Lower lobe of right lung (tissue), 2 donors: ENCODE data around the gene NRP2. TPM values are rescaled to one million over a fixed set of nuclear protein-coding genes. Genes with fewer than 3 reads are reported as not detected.
A peak's percentile ranks its signal among the peaks of the same experiment; 100 is the strongest.

Experiments
- ATAC-seq, 2 donors: fragments of 200-7000 bp; cut with Tn5 transposase; one replicate each; pipeline ENCODE4 v1.9.1; 2020 to 2022; ENCODE audit warnings: mild to moderate bottlenecking in 2 of 2, moderate library complexity in 2 of 2
- DNase-seq: peaks from one replicate; pipeline ENCODE4 v3.0.0-alpha.2; 2020
- H3K27ac ChIP-seq: fragments of 200-600 bp; one replicate; pipeline ENCODE4 v1.8.0; 2022
- H3K27me3 ChIP-seq: fragments of 200-600 bp; one replicate; pipeline ENCODE4 v1.8.0; 2022; ENCODE audit warnings: low read depth
- H3K36me3 ChIP-seq: fragments of 200-600 bp; one replicate; pipeline ENCODE4 v1.8.0; 2022; ENCODE audit warnings: mild to moderate bottlenecking
- H3K4me1 ChIP-seq: fragments of 200-600 bp; one replicate; pipeline ENCODE4 v1.8.0; 2022
- H3K4me3 ChIP-seq: fragments of 200-600 bp; one replicate; pipeline ENCODE4 v1.8.0; 2022; ENCODE audit warnings: mild to moderate bottlenecking
- H3K9me3 ChIP-seq: fragments of 200-600 bp; one replicate; pipeline ENCODE4 v1.8.0; 2022
- CTCF ChIP-seq: fragments of 200-600 bp; IDR thresholded peaks from one replicate; pipeline ENCODE4 v1.8.0; 2022; ENCODE audit warnings: antibody characterized with exemption, mild to moderate bottlenecking
- intact Hi-C: fragments of 100-400 bp; cut with DNase I; formaldehyde crosslinking; loops from one replicate; pipeline ENCODE4 v1.11.0; 2022
- total RNA-seq: library from RNA; stranded (reverse); fragmentation: NEBNext Ultra II Directional; extraction: Animal tissue kit (Norgen Biotek cat#: 25700); gene quantifications from one replicate; pipeline ENCODE4 v1.2.1, GENCODE V29; 2021
- donor health status: DM: no; HTN: yes; CAD: no; lungs with severe emphysema.

Gene NRP2
- total RNA-seq, 1 donor from 2014 or later = 67.5 TPM

- ATAC-seq (peak; percentile 57 to 78), DNase-seq (peak; percentile 70)
- Histone ChIP-seq H3K27ac (peak overlapping the region; percentile 79), H3K27me3 (peaks cover 11% of the 10 kb centered on the region), H3K4me1 (peaks cover 54% of the 10 kb centered on the region), H3K4me3 (peak overlapping the region; percentile 79), H3K36me3 (no peaks in the 10 kb centered on the region), H3K9me3 (no peaks in the 10 kb centered on the region)
- TF ChIP-seq CTCF = no peak
- intact Hi-C loops = no loop called here
Measured at GRCh38 chr2:205685314-205686055, 3.2 kb downstream of the NRP2 start.

- H3K9me3 ChIP-seq = no peaks in the 10 kb centered on the region
- H3K27ac ChIP-seq = peak overlapping the region; percentile 79
- no peak for TF ChIP-seq CTCF
- intact Hi-C loops = no loop called here
- ATAC-seq = no peak
- H3K36me3 ChIP-seq = no peaks in the 10 kb centered on the region
- H3K27me3 ChIP-seq = peaks cover 11% of the 10 kb centered on the region
- peaks cover 52% of the 10 kb centered on the region for H3K4me1 ChIP-seq
- no peak for DNase-seq
- peak overlapping the region; percentile 79 for H3K4me3 ChIP-seq
Measured at GRCh38 chr2:205686056-205686782, 3.9 kb downstream of the NRP2 start.

- no peak for DNase-seq
Measured at GRCh38 chr2:205686783-205687640, 4.7 kb downstream of the NRP2 start.

GRCh38 chr2:205687641-205687956 lies 5.3 kb downstream of the NRP2 start:
- no peak for ATAC-seq
- no peaks in the 10 kb centered on the region for H3K36me3 ChIP-seq
- intact Hi-C loops = no loop called here
- no peak overlapping the region for H3K27ac ChIP-seq
- peaks cover 46% of the 10 kb centered on the region for H3K4me1 ChIP-seq
- no peak for TF ChIP-seq CTCF
- no peak for DNase-seq
- peaks cover 11% of the 10 kb centered on the region for H3K27me3 ChIP-seq
- no peaks in the 10 kb centered on the region for H3K9me3 ChIP-seq
- no peak overlapping the region for H3K4me3 ChIP-seq

More at GRCh38 chr2:205686783-205687640, 4.7 kb downstream of the NRP2 start:
- ATAC-seq = no peak
- H3K27ac ChIP-seq = peak overlapping the region; percentile 79
- TF ChIP-seq CTCF = no peak
- H3K36me3 ChIP-seq = no peaks in the 10 kb centered on the region
- peaks cover 46% of the 10 kb centered on the region for H3K4me1 ChIP-seq
- peak overlapping the region; percentile 79 for H3K4me3 ChIP-seq
- intact Hi-C loops = no loop called here
- no peaks in the 10 kb centered on the region for H3K9me3 ChIP-seq
- peaks cover 11% of the 10 kb centered on the region for H3K27me3 ChIP-seq

GRCh38 chr2:205688417-205689200 lies 6.3 kb downstream of the NRP2 start:
- intact Hi-C loops = no loop called here
- no peak overlapping the region for H3K27ac ChIP-seq
- no peak for ATAC-seq

More at GRCh38 chr2:205688417-205689200, 6.3 kb downstream of the NRP2 start:
- H3K4me3 ChIP-seq = no peak overlapping the region
- H3K9me3 ChIP-seq = no peaks in the 10 kb centered on the region
- peaks cover 46% of the 10 kb centered on the region for H3K4me1 ChIP-seq
- DNase-seq = no peak
- H3K27me3 ChIP-seq = peaks cover 11% of the 10 kb centered on the region
- TF ChIP-seq CTCF = no peak
- H3K36me3 ChIP-seq = no peaks in the 10 kb centered on the region
